Gastrocnemius medialis (tissue), 4 donors: ENCODE data around the gene C5orf15.

ENCODE experiments used
- POLR2A ChIP-seq, 2 donors: fragments of 450-650 bp; IDR thresholded peaks; one replicate each; pipeline ENCODE4 v1.6.1; 2017; ENCODE audit warnings: antibody characterized with exemption in 2 of 2, mild to moderate bottlenecking in 2 of 2, moderate library complexity in 2 of 2
- TF ChIP-seq, protein P1 (sequence below), 5 experiments: fragments of 450-650 bp in 3 of 5; fragments of 200-600 bp in 2 of 5; sonication (generic) in 2 of 5; IDR thresholded peaks in 4 of 5; conservative IDR thresholded peaks in 1 of 5; 1 replicate in 4 of 5; 2 replicates in 1 of 5; pipeline ENCODE4 v1.5.1; 2016 to 2019; ENCODE audit warnings: antibody characterized with exemption in 5 of 5, mild to moderate bottlenecking in 3 of 5, moderate library complexity in 3 of 5

- TF ChIP-seq POLR2A (IDR thresholded peaks at IDR 0.05) = peak; percentile 79 to 92
- TF ChIP-seq, protein P1, sequence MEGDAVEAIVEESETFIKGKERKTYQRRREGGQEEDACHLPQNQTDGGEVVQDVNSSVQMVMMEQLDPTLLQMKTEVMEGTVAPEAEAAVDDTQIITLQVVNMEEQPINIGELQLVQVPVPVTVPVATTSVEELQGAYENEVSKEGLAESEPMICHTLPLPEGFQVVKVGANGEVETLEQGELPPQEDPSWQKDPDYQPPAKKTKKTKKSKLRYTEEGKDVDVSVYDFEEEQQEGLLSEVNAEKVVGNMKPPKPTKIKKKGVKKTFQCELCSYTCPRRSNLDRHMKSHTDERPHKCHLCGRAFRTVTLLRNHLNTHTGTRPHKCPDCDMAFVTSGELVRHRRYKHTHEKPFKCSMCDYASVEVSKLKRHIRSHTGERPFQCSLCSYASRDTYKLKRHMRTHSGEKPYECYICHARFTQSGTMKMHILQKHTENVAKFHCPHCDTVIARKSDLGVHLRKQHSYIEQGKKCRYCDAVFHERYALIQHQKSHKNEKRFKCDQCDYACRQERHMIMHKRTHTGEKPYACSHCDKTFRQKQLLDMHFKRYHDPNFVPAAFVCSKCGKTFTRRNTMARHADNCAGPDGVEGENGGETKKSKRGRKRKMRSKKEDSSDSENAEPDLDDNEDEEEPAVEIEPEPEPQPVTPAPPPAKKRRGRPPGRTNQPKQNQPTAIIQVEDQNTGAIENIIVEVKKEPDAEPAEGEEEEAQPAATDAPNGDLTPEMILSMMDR (IDR thresholded peaks at IDR 0.05 in 4 of 5, conservative IDR thresholded peaks at IDR 0.05 in 1 of 5) = peak in 3 of 5 experiments; percentile 24 to 47 (median 42)
Observed at GRCh38 chr5:133968204-133968980, at the start of gene C5orf15.
